NCI-H510A treated with DMSO at 0.1 percent for 48 hours (cell line): ENCODE data around the gene SLC13A4.
"Not testable (repeated sequence)": the region's sequence is repeated elsewhere in the genome, so short reads cannot be mapped to it uniquely, and the experiment has no call there.

ENCODE experiments used
- DNase-seq: peaks from one replicate; lab custom pipeline; 2025; lab: John Stamatoyannopoulos, UW

The SLC13A4 gene

GRCh38 chr7:135692055-135692454 lies 35.9 kb downstream of the SLC13A4 start:
- no peak for DNase-seq

GRCh38 chr7:135690566-135690965 lies 37.4 kb downstream of the SLC13A4 start:
- DNase-seq = no peak

GRCh38 chr7:135687466-135687865 lies 40.5 kb downstream of the SLC13A4 start:
- no peak for DNase-seq

GRCh38 chr7:135685306-135686084 lies 42.5 kb downstream of the SLC13A4 start:
- no peak for DNase-seq

- DNase-seq = no peak
These were observed 43.3 kb downstream of the SLC13A4 start for GRCh38 chr7:135684699-135685098.

GRCh38 chr7:135684136-135684535 lies 43.9 kb downstream of the SLC13A4 start:
- DNase-seq = no peak

- no peak for DNase-seq
These were observed 44.4 kb downstream of the SLC13A4 start for GRCh38 chr7:135683609-135684008.

GRCh38 chr7:135682191-135682590 lies 45.8 kb downstream of the SLC13A4 start:
- DNase-seq = no peak

DNA sequence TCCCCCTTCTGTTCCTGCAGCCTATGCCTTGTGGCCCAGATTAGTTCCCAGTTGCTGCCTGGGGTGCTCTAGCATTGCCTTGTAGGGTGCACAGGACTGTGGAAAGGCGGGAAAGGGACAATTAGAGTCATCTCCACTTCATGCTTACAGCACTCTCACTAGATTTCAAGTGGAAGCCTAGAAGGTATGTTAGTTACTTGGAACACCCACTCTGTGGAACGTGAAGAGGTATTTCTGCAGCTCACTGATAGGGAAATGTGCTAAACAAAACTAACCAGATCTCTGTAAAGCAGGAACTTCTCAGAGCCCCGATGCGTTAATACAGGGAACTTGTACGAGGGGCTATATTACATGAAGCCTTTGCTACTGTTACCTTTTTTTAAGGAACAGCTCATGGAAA lies 46.2 kb downstream of the SLC13A4 start:
- no peak for DNase-seq

- no peak for DNase-seq
These were observed 49.1 kb downstream of the SLC13A4 start for GRCh38 chr7:135678612-135679575.

DNA sequence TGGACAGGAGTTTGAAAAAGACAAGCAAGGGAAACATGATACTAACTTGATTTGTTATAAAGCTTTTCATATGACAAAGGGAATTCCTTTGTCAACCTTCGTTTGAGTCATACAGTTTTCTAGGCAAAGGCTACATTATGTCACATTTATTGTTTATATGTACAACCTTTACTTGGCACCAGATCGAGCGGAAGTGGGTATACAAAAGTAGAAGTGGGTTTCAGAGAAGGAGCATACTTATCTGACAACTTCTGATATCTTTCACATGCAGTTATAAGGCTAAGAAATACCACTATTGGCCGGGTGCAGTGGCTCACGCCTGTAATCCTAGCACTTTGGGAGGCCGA lies 54.7 kb downstream of the SLC13A4 start:
- DNase-seq = no peak

DNA sequence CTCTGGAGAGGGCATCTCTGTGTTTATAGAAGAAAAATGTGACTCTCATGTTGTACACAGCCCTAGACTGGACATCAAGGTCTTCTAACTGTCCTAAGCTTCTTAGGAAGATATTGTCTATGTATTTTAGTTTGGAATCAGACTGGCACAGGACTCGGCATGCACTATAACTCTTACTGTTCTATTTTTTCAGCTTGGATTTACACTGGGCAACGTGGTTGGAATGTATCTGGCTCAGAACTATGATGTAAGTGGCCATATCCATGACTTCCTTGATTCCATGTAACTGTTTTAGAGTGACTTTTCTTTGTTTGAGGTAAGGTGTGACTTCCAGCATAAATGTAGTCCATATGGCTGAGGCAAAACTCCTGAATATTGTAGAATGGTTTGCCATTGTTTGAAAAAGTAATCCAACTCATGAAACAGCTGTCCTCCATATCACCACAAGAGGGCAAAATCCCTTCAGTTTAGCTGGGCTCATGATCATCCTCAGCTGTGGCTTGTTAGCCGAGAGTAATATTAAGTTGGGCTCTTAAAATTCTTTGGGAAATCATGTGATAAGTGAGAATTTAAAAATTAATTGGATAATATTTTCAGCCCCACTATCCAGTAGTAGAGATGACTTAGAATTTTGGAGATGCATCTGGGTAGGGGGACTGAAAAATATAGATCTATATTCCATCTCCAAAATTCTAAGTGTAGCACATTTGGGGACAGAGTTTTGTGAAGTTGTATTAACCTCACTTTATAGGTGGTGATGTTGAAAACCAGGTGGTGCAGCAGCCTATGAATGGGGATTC lies 55.2 kb downstream of the SLC13A4 start:
- peak; percentile 18 for DNase-seq

DNA sequence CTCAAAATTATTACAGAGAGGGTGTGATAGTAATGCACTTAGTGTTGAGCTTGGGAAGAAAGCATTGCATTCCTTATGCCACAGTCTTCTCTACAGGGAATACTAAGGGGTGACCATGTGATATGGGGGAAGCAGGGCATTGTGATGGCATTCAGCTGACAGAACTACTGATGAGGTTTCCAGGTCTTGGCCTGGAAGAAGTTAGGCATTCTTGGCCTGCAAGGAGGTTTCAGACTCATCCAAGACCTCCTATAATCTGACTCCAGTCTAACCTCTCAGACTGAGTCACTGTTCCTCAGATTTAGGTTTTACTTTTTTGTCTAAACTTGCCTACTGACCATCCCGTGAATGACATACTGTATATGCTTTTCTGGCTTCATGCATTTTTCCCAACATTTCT lies 57.8 kb downstream of the SLC13A4 start:
- no peak for DNase-seq

DNA sequence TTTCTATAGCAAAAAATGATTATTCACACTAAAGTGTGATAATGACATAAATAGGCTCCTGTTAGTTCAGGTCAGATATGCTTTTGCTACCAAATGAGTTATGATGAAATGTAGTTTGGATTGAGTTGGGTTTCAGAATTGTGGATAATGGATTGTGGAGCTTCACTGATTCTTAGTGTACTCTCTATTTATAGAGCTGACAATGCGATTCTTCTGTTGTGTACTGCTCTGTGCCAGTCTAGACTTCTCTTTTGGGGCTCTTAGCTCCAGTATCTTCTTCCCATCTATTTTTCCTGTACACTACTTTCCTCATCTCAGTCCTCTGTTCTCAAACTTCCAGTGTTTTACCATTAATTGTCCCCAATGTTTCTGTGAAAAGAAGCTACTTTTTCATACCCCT lies 58.2 kb downstream of the SLC13A4 start:
- DNase-seq = no peak

DNA sequence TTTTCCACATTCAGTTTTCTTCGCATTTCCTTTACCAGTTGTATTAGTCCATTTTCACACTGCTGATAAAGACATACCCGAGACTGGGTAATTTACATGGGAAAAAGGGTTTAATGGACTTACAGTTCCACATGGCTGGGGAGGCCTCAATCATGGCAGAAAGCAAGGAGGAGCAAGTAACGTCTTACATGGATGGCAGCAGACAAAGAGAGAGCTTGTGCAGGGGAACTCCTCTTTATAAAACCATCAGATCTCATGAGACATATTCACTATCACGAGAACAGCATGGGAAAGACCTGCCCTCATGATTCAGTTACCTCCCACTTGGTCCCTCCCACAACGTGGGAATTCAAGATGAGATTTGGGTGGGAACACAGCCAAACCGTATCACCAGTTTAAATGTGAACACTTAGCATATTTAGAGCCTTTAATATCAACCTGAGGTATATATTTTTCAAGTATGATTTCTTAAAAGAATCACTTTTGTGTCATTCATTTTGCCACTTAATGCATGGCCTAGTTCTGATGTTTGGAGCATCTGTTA lies 59.1 kb downstream of the SLC13A4 start:
- not testable (repeated sequence) for DNase-seq

- not testable (repeated sequence) for DNase-seq
These were observed 60.4 kb downstream of the SLC13A4 start for GRCh38 chr7:135667626-135668025.

- DNase-seq = no peak
These were observed 61.1 kb downstream of the SLC13A4 start for GRCh38 chr7:135666846-135667245.

GRCh38 chr7:135666156-135666555 lies 61.8 kb downstream of the SLC13A4 start:
- DNase-seq = no peak

DNA sequence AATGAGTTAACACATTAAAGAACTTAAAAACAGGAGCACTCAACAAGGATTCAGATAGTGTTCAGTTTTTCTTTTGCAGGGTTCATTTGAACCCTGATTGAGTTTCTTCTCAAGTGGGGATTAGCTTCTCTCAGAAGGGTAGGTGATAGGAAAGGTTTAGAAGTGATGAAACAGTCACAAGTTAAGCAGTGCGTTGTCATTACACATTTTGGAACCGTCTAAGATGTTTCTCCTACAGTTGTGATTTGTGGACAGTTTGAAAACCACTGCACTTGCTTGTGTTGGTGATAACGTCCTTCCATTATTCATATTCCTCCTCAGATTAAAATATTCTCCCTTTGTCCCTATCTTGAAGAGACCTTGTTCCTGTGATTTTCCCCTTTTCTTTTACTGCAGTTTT lies 62.9 kb downstream of the SLC13A4 start:
- no peak for DNase-seq

GRCh38 chr7:135664046-135664589 lies 63.9 kb downstream of the SLC13A4 start:
- no peak for DNase-seq

DNA sequence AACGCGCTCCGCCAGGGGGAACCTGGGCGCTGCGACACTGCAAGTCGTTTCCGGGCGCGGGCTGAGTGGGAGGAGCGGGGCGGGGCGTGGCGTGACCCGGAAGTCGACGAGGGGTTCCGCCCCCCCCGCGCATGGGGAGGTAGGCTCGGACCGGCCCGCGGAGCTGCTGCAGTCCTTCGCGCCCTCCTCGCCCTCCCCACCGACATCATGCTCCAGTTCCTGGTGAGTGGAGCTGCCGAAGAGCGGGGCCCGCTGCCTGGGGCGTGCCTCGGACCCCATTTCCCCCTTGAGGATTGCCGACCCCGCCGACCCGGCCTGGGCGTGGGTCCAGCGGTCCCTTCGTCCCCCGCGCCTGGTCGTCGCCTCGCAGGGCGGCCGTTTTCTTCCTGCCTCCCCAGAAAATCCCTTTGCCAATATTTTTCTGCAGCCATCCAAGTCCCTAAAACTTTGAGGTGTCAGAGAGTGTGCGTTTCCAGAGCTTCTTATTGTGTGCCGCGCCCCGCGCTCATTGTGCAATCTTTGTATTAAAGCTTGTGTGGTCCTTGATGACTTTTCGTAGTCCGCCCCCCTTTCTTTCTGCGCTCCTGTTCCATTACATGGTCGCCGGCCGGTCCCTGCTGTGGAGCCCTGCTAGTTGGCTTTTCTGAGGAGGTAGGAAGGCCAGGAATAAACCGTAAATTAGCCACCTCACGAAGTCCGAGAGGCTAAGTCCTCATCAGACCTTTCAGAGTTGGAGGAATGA lies 65.4 kb downstream of the SLC13A4 start, which contains the start of gene STMP1:
STMP1 (plus strand) TSS at position 142 of the 742 bp plus-strand sequence.
- DNase-seq = peak; percentile 64
